ENCODE data around the gene NCAPG.

Gene NCAPG

GRCh38 chr4:17810260-17811077 is at the start of gene NCAPG, which contains the start of gene DCAF16:
NCAPG (plus strand) TSS chr4:17810979; CDS start chr4:17811078, 99 bp downstream.
DCAF16 (minus strand) TSS chr4:17810757; CDS start chr4:17804141, 6,616 bp downstream.
- Histone ChIP-seq H3K79me2 (ENCODE audit: insufficient read depth, low read length) (peaks cover 98% of the 10 kb centered on the region), H3K36me3 (ENCODE audit: insufficient read depth, low read length) (peaks cover 14% of the 10 kb centered on the region; the same call in 1 of the 2 replicates), H3K9ac (ENCODE audit: low read depth, low read length, poor library complexity, severe bottlenecking) (peak within 1 kb of the TSS; percentile 98), H2AFZ (ENCODE audit: low read length) (peak within 1 kb of the TSS; percentile 82), H4K20me1 (ENCODE audit: insufficient read depth, low read length, poor library complexity, severe bottlenecking) (peaks cover 75% of the 10 kb centered on the region), H3K9me3 (ENCODE audit: insufficient read depth, low read depth, low read length) (no peaks in the 10 kb centered on the region), H3K4me3 (ENCODE audit: low read length, poor library complexity, severe bottlenecking) (peak within 1 kb of the TSS; percentile 94), H3F3A (ENCODE audit: low read depth) (0 out of 2 replicates have a peak, but pooled peaks cover 3% of the 10 kb centered on the region), H3K4me1 (ENCODE audit: insufficient read depth, low read length, poor library complexity, severe bottlenecking) (peaks cover 64% of the 10 kb centered on the region), H3K9me2 (replicated peaks; ENCODE audit: low read depth, low read length) (no peaks in the 10 kb centered on the region), H3K27me3 (ENCODE audit: insufficient read depth, low read length, poor library complexity, severe bottlenecking) (no peaks in the 10 kb centered on the region), H3K4me2 (ENCODE audit: low read depth, low read length, poor library complexity, severe bottlenecking) (peak within 1 kb of the TSS; percentile 96)
- no peak for TF ChIP-seq EZH2phosphoT487 (IDR thresholded peaks at IDR 0.05; ENCODE audit: borderline replicate concordance)
- no peak for TF ChIP-seq CTCF (conservative IDR thresholded peaks at IDR 0.05; ENCODE audit: low read length)

- H3K9ac ChIP-seq (ENCODE audit: low read depth, low read length, poor library complexity, severe bottlenecking), result no peak overlapping the region
- H3K79me2 ChIP-seq (ENCODE audit: insufficient read depth, low read length), result no peaks in the 10 kb centered on the region
- H3K4me2 ChIP-seq (ENCODE audit: low read depth, low read length, poor library complexity, severe bottlenecking), result no peak overlapping the region
- no peaks in the 10 kb centered on the region for H3K36me3 ChIP-seq (ENCODE audit: insufficient read depth, low read length)
- H3K9me2 ChIP-seq (replicated peaks; ENCODE audit: low read depth, low read length), result no peaks in the 10 kb centered on the region
- H3K4me3 ChIP-seq (ENCODE audit: low read length, poor library complexity, severe bottlenecking), result no peak overlapping the region
- TF ChIP-seq EZH2phosphoT487 (IDR thresholded peaks at IDR 0.05; ENCODE audit: borderline replicate concordance), result no peak
- no peak for TF ChIP-seq CTCF (conservative IDR thresholded peaks at IDR 0.05; ENCODE audit: low read length)
- H3F3A ChIP-seq (ENCODE audit: low read depth), result no peaks in the 10 kb centered on the region
- H3K4me1 ChIP-seq (ENCODE audit: insufficient read depth, low read length, poor library complexity, severe bottlenecking), result peaks cover 5% of the 10 kb centered on the region
- no peaks in the 10 kb centered on the region for H4K20me1 ChIP-seq (ENCODE audit: insufficient read depth, low read length, poor library complexity, severe bottlenecking)
- peak overlapping the region; percentile 62 for H2AFZ ChIP-seq (ENCODE audit: low read length)
- no peaks in the 10 kb centered on the region for H3K27me3 ChIP-seq (ENCODE audit: insufficient read depth, low read length, poor library complexity, severe bottlenecking)
- no peaks in the 10 kb centered on the region for H3K9me3 ChIP-seq (ENCODE audit: insufficient read depth, low read depth, low read length)
Measured at GRCh38 chr4:17761062-17761461, 49.7 kb upstream of the NCAPG start.

DNA sequence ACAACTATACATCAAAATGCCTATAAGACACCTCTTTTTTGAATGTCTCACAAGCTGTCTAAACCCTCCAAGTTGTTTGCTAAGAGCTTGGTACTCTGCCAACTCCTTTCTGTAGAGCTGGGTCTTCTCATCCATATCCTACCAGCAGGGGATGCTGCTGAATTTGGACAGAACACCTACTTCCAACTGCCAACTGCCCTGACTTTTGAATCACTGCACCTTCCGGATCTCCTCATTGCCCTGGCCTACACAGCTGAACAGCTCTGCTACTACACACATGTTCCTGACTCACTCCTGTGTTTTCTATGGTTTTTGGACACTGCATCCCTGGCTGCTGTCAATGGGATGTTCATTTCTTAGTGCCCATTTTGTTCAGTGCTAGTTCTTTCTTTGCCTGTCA is 48.1 kb upstream of the NCAPG start:
- no peaks in the 10 kb centered on the region for H3K9me3 ChIP-seq (ENCODE audit: insufficient read depth, low read depth, low read length)
- H4K20me1 ChIP-seq (ENCODE audit: insufficient read depth, low read length, poor library complexity, severe bottlenecking), result no peaks in the 10 kb centered on the region
- no peaks in the 10 kb centered on the region for H3F3A ChIP-seq (ENCODE audit: low read depth)
- TF ChIP-seq CTCF (conservative IDR thresholded peaks at IDR 0.05; ENCODE audit: low read length) (peak; percentile 59), EZH2phosphoT487 (IDR thresholded peaks at IDR 0.05; ENCODE audit: borderline replicate concordance) (no peak)
- H2AFZ ChIP-seq (ENCODE audit: low read length), result no peak overlapping the region
- H3K4me3 ChIP-seq (ENCODE audit: low read length, poor library complexity, severe bottlenecking), result no peak overlapping the region
- H3K4me1 ChIP-seq (ENCODE audit: insufficient read depth, low read length, poor library complexity, severe bottlenecking), result peaks cover 5% of the 10 kb centered on the region
- H3K79me2 ChIP-seq (ENCODE audit: insufficient read depth, low read length), result no peaks in the 10 kb centered on the region
- no peaks in the 10 kb centered on the region for H3K9me2 ChIP-seq (replicated peaks; ENCODE audit: low read depth, low read length)
- no peaks in the 10 kb centered on the region for H3K27me3 ChIP-seq (ENCODE audit: insufficient read depth, low read length, poor library complexity, severe bottlenecking)
- H3K4me2 ChIP-seq (ENCODE audit: low read depth, low read length, poor library complexity, severe bottlenecking), result no peak overlapping the region
- no peaks in the 10 kb centered on the region for H3K36me3 ChIP-seq (ENCODE audit: insufficient read depth, low read length)
- H3K9ac ChIP-seq (ENCODE audit: low read depth, low read length, poor library complexity, severe bottlenecking), result no peak overlapping the region

Data from Loucy (cell line).